ENCODE results near the gene AUTS2.

The AUTS2 gene

DNA sequence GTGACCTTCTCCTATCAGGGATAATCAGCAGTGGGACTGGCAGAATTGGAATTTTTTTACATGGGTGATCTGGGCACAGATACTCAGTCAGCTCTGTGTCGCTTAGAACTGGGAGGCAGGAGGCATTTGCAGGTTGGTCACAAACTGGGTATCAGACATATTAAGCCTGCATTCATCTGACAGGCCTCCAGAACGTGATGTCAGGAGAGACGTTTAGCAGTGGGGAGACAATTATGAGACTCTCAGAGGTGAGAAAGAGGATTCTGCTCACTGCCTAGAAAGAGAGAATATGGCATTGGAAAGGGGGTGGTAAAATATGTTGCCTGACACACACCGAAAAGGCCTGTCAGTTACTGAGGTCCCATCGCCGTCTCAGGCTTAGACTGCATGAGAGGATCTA lies 816.1 kb downstream of the AUTS2 start:
- no peak for DNase-seq

GRCh38 chr7:70415179-70415972 lies 817.1 kb downstream of the AUTS2 start:
- DNase-seq, result no peak

DNA sequence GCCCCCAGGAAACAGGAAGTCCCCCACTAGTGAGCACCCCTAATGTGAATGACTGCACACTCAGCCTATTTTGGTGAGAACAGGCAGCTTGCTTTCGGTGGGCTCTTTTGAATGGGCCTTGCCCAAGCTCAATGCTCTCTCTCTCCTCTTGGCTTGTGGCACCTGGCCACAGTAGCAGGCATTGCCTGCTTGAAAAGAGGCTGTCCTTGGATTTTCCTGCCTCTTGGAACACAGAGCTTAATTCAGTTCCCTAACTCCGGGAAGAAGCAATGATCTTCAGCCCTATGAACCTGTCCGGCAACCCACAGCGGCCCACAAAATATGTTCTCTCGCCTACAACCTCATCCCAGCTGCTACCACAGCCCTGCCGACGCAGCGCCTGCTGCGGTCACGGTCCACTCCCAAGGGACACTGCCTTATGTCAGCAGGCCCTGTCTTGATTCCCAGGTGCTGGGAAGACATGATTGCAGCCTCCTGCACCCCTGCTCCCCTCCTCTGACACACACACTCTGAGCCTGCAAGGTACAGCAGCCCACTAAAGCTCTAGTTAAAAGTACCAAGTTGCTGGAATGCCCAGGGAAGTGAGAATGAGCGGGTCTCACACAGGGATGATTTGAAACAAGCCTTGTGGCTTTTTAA lies 818.2 kb downstream of the AUTS2 start:
- peak in 1 of 2 donors; percentile 1 for DNase-seq

- DNase-seq, result no peak
Observed at GRCh38 chr7:70416986-70417655, 818.8 kb downstream of the AUTS2 start.

GRCh38 chr7:70419526-70420380 lies 821.5 kb downstream of the AUTS2 start:
- DNase-seq, result no peak

DNA sequence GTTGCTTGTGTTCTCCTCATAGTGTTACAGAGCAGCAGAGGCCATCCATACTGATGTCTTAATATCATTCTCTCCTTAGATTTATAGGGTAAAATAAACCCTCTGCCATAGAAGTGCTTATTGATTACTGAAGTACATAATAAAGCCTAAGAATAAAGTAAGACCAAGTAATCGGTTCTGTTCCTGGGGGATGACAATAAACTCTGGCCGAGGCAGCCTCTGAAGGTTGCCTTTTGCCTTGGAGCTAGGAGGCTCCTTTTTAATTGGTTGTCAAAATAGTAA lies 822.0 kb downstream of the AUTS2 start:
- no peak for DNase-seq

DNA sequence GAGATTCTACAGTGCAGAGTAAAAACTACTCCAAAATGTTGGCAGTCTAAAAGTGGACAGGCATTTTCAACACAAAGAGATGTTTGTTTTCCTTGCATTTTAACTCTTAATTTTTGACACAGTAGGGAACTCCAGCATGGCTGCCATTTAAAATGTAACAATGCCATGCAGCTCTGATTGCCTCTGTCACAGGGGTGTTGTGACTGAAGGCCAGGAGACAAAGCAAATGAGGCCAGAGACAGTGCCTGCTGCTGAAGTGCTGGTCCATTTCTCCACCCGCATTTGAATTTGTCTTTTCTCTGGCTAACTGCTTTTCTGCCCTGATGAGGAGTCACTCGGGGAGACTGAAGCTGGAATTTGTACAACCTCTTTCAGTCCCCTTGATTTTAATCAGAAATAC lies 823.0 kb downstream of the AUTS2 start:
- DNase-seq, result no peak

- DNase-seq, result no peak
Observed at GRCh38 chr7:70426249-70426880, 828.1 kb downstream of the AUTS2 start.

DNA sequence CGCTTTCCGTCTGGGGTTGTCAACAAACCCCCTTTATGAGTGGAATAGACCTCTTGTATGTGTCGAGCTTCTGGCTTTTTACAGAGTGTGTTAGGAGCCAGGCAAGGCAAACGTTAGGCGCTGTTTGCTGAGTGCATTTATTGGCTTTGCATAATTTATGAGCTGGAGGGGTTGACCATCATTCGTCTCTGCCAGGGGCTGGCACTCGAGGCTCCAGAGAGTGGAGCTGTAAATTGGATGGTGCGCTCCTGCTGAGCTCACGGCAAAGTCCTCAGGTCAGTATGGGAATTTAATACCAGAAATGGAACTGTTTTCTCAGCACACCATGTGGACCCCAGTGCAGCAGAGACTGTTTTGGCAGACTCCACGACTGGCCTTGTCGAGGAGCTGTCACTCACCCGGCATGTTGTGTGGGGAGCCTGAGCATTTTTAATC lies 834.3 kb downstream of the AUTS2 start:
- DNase-seq, result no peak

DNA sequence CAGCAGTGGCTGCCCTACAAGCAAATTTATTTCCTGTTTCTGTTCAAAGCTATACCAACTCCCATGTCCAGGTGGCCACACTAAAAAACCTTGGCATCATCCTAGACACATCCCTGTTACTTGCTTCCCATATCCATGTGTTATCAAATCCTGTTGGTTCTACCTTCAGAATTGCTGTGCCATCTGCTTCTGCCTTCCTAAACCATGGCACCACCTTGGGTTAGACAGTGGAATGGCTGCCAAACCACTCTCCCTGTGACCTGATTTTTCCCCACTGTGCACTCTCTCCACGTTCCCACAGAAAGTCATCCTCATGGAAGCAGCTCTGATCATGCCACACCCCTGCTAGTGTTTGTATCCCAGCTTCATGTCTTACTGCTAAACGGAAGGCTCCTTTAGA lies 836.1 kb downstream of the AUTS2 start:
- DNase-seq, result no peak

DNA sequence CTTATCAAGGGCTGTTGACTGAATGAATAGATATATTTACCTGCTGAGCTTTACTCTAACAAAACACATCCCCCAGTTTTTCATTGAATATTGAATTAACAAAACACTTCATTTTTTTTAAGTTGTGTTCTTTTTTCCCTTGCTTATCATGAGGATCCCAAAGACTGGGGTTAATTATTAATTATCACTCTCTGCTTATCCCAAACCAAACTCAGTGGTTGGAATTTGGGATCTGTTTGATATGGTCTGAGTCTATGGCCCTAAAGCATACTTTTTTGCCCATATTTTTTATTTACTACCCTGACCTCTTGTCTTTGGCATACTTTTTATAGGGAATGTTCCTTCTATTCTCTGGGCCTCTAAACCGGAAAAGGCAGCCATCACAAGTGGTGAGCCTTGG lies 836.5 kb downstream of the AUTS2 start:
- no peak for DNase-seq

- no peak for DNase-seq
Observed at GRCh38 chr7:70435634-70436033, 837.4 kb downstream of the AUTS2 start.

GRCh38 chr7:70436790-70437350 lies 838.6 kb downstream of the AUTS2 start:
- no peak for DNase-seq

- DNase-seq, result no peak
Observed at GRCh38 chr7:70439651-70440050, 841.4 kb downstream of the AUTS2 start.

DNA sequence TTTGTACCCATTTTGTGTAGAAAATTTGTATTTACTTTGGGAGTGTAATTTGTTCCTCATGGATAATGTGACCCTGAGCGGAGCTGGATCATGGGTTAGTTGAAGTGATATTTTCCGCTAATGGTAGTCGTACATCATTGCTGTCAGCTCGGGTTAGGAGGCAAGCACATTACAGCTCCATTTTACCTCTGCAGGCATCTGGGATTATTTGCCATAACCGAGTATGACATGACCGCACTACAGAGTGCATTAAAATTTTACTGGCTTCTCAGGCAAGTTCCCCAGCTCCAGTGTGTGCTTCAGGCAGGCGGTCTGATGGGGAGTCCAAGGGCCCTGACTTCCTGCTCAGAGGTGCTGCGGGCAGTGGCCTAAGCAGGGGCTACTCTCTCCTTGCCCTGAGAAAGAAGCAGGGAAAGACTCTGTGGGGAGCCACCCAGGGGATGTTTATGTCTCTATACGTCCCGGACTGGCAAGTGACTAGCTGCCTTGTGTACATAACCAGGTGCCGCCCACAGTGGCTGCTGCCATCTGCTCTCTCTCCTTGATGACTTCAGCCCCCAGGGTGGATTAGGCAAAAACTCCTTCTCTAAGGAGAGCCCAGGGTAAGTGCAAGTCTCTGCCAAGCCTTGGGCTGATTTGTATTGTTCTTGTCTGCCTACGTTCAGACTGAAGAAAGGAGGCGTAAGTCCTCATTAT lies 848.3 kb downstream of the AUTS2 start:
- DNase-seq, result no peak

DNA sequence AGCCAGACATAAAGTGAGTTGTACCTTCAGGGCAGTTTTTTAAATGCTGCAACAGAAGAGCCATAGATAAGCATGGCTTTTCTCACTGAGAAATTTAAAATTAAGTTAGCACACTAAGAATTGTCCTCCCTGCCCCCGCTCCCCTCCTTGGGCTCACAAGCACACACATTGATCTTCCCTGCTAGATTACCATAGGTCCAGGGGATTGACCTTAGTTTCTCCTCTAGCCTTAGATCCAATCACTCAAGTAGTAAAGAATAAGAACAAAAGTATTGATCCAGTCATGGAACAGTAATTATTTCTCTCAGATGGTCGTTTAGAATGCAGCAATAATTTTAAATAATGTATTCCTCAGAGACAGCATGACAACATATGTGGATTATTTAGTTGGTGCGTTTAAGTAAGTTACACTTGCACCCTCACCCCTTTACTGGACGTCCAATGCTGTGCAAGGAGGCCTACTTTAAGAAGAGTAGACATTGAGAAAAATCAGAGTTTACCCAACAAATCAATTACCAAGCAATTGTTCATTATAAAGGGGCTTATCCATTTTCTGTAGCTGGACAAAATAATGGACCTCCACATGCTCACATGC lies 850.1 kb downstream of the AUTS2 start:
- DNase-seq, result no peak

- DNase-seq, result no peak
Observed at GRCh38 chr7:70450731-70451130, 852.5 kb downstream of the AUTS2 start.

DNA sequence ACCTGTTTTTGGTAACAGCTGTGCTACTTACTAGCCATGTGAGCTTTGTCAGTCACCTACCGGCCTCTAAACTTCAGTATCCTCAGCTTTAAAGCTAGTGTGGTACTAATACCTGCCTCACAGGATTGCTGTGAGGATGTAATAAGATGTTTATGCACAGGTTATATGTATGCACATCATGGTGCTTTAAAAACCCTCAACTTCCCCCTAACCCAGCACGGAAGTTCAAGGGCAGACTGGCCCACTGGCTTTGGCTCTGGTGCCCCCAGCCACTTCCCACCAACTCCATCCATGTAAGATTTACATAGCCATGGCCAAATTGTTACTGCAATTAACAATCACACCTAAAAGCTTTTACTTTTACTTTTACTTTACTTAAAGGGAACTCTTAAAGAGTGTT lies 857.6 kb downstream of the AUTS2 start:
- DNase-seq, result no peak

DNA sequence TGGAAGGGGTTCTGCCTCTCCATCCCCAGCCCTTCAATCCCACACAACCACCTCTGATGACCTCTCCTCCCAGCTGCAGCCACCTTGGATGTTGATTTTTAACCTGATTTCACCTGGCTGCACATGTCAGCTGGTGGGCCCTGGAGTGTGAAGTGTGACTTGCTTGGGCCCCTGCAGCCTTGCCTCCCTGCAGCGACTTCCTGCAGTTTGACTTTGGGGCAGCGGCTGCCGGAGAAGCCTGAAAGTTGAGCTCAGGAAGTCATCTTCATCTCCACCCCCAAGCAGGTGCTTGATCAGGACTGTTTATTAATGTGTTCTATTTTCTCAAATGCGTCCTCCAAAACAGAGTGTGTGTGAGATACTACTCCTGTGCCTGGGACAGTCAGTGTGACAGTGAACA lies 858.4 kb downstream of the AUTS2 start:
- peak in 1 of 2 donors; percentile 2 for DNase-seq

- DNase-seq, result no peak
Observed at GRCh38 chr7:70457482-70457881, 859.2 kb downstream of the AUTS2 start.

All from CD4-positive, alpha-beta T cell treated with Interleukin-1 beta for 1 hour (primary cell).